GM15510 (cell line): ENCODE data around the gene CYP21A2.

Experiments
- POLR2A ChIP-seq: IDR thresholded peaks from 3 replicates; pipeline ENCODE4 v1.6.1; 2011; ENCODE audit warnings: borderline replicate concordance; ENCODE audit not compliant: insufficient read length; ENCODE audit errors: extremely low read depth

CYP21A2 gene

GRCh38 chr6:32085759-32086459 lies 47.7 kb downstream of the CYP21A2 start:
- TF ChIP-seq POLR2A: no peak

GRCh38 chr6:32086661-32087573 lies 48.7 kb downstream of the CYP21A2 start:
- no peak for TF ChIP-seq POLR2A

GRCh38 chr6:32087574-32088486 lies 49.6 kb downstream of the CYP21A2 start:
- no peak for TF ChIP-seq POLR2A

- no peak for TF ChIP-seq POLR2A
Observed at GRCh38 chr6:32088487-32089049, 50.4 kb downstream of the CYP21A2 start.

GRCh38 chr6:32089082-32089828 lies 51.0 kb downstream of the CYP21A2 start:
- TF ChIP-seq POLR2A: no peak
